GM21423 (cell line): ENCODE measurements around the gene MPST.
"Not testable (repeated sequence)": the region's sequence is repeated elsewhere in the genome, so short reads cannot be mapped to it uniquely, and the experiment has no call there.

ENCODE experiments used
- ATAC-seq: cut with Tn5 transposase; IDR thresholded peaks from one replicate; pipeline ENCODE4 v1.9.1; 2021; ENCODE audit warnings: mild to moderate bottlenecking, moderate library complexity; ENCODE audit not compliant: unreplicated experiment

Gene MPST

GRCh38 chr22:37019309-37020191, at the start of gene MPST, which contains the start of gene TST:
Gene MPST (plus strand): TSS chr22:37019742. CDS start chr22:37019837, 95 bp downstream.
Gene TST (minus strand): TSS chr22:37019447. CDS start chr22:37018732, 715 bp downstream.
- ATAC-seq, result peak; percentile 67

GRCh38 chr22:36971341-36972125, 48.0 kb upstream of the MPST start:
- ATAC-seq, result no peak

- no peak for ATAC-seq
Observed at GRCh38 chr22:36976606-36977005, 42.9 kb upstream of the MPST start.

- no peak for ATAC-seq
Observed at GRCh38 chr22:36977401-36977861, 42.1 kb upstream of the MPST start.

GRCh38 chr22:36977947-36978660, 41.4 kb upstream of the MPST start:
- ATAC-seq, result peak; percentile 68

GRCh38 chr22:36979016-36979910, 40.3 kb upstream of the MPST start:
- ATAC-seq, result no peak

GRCh38 chr22:36981247-36981775, 38.2 kb upstream of the MPST start:
- ATAC-seq, result no peak

- ATAC-seq, result no peak
Observed at GRCh38 chr22:36982136-36982535, 37.4 kb upstream of the MPST start.

- ATAC-seq, result no peak
Observed at GRCh38 chr22:36985211-36985889, 34.2 kb upstream of the MPST start.

GRCh38 chr22:36986242-36986821, 33.2 kb upstream of the MPST start:
- no peak for ATAC-seq

- ATAC-seq, result no peak
Observed at GRCh38 chr22:36988075-36988832, 31.3 kb upstream of the MPST start.

GRCh38 chr22:36989012-36989411, 30.5 kb upstream of the MPST start:
- ATAC-seq, result not testable (repeated sequence)

GRCh38 chr22:36990457-36990856, 29.1 kb upstream of the MPST start:
- no peak for ATAC-seq

- ATAC-seq, result no peak
Observed at GRCh38 chr22:36991206-36991605, 28.3 kb upstream of the MPST start.

- no peak for ATAC-seq
Observed at GRCh38 chr22:36997746-36998145, 21.8 kb upstream of the MPST start.

- no peak for ATAC-seq
Observed at GRCh38 chr22:36998620-36999351, 20.8 kb upstream of the MPST start.

- ATAC-seq, result no peak
Observed at GRCh38 chr22:36999463-36999862, 20.1 kb upstream of the MPST start.
